Measurements from ENCODE around the gene EFS.

DNA sequence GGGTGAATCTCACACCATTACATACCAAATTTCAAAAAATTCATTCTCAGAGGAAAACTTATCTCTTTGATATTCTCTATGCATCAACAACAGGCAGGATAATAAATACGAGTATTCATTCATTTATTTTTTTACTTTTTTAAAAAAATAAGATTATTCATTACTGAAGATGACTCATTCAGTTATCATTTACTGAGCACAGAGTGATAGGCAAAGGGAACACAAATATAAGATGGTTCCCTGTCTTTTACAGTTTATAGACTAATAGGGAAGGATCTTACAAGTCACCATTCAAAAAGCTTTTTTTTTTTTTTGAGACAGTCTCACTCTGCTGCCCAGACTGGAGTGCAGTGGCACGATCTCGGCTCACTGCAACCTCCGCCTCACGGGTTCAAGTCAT, 48.7 kb downstream of the EFS start:
- TF ChIP-seq, protein P1, sequence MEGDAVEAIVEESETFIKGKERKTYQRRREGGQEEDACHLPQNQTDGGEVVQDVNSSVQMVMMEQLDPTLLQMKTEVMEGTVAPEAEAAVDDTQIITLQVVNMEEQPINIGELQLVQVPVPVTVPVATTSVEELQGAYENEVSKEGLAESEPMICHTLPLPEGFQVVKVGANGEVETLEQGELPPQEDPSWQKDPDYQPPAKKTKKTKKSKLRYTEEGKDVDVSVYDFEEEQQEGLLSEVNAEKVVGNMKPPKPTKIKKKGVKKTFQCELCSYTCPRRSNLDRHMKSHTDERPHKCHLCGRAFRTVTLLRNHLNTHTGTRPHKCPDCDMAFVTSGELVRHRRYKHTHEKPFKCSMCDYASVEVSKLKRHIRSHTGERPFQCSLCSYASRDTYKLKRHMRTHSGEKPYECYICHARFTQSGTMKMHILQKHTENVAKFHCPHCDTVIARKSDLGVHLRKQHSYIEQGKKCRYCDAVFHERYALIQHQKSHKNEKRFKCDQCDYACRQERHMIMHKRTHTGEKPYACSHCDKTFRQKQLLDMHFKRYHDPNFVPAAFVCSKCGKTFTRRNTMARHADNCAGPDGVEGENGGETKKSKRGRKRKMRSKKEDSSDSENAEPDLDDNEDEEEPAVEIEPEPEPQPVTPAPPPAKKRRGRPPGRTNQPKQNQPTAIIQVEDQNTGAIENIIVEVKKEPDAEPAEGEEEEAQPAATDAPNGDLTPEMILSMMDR (IDR thresholded peaks at IDR 0.05): no peak
- no peak for TF ChIP-seq POLR2A (IDR thresholded peaks at IDR 0.05)

Measured in sigmoid colon (tissue), 3 donors.